LNCaP clone FGC (cell line): ENCODE results near the gene GAB3.
A peak's percentile ranks its signal among the peaks of the same experiment; 100 is the strongest.

Experiments
- DNase-seq: peaks from one replicate; pipeline ENCODE4 v3.0.0-alpha.2; 2011; ENCODE audit warnings: low read depth
- H3K4me3 ChIP-seq: 2 replicates; pipeline ENCODE4 v1.5.1; 2011; ENCODE audit warnings: mild to moderate bottlenecking, low read depth, low read length, control low read depth
- CTCF ChIP-seq: IDR thresholded peaks from 2 replicates; pipeline ENCODE4 v1.5.1; 2012; ENCODE audit warnings: mild to moderate bottlenecking; ENCODE audit not compliant: control insufficient read depth, insufficient read depth; ENCODE audit errors: extremely low read depth

Gene GAB3

DNA sequence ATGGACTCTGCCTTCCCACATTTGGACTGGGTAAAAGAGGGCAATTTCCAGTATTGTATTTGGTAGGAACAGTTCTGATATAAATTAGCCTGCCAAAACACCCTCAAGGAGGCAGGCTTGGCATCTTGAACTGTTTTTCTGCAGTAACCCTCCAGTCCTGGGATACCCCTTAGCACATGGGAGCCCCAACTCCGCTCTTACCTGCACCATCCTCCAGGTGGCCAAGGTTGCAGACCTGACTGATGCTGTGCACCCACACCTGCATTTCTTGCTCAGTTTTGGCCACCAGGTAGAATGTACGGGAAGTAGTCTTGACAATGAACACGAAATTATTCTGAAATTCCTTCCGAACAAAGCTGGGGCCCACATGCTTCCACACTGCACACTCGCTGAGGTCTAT lies 35.1 kb downstream of the GAB3 start:
- no peak for TF ChIP-seq CTCF
- no peak overlapping the region for H3K4me3 ChIP-seq
- DNase-seq: no peak

DNA sequence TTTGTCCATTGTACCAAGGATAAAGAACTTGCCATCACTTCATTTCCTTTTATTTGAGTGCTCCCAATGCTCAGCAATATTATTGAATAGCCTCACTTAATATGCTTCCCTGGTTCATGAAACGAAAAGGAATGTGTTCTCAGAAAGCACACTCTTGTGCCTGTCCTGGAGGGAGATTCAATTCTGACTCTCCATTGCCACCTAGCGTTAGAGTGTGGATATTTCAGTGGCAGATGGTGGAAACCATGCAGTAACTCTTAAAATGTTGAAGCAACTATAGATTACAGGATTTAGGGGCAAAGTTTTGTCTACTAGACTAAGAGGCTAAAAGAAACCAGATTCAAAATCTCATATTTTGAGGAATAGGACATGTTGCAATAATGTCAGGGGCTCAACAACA lies 36.0 kb downstream of the GAB3 start:
- peak; percentile 65 for TF ChIP-seq CTCF
- no peak for DNase-seq
- no peak overlapping the region for H3K4me3 ChIP-seq

DNA sequence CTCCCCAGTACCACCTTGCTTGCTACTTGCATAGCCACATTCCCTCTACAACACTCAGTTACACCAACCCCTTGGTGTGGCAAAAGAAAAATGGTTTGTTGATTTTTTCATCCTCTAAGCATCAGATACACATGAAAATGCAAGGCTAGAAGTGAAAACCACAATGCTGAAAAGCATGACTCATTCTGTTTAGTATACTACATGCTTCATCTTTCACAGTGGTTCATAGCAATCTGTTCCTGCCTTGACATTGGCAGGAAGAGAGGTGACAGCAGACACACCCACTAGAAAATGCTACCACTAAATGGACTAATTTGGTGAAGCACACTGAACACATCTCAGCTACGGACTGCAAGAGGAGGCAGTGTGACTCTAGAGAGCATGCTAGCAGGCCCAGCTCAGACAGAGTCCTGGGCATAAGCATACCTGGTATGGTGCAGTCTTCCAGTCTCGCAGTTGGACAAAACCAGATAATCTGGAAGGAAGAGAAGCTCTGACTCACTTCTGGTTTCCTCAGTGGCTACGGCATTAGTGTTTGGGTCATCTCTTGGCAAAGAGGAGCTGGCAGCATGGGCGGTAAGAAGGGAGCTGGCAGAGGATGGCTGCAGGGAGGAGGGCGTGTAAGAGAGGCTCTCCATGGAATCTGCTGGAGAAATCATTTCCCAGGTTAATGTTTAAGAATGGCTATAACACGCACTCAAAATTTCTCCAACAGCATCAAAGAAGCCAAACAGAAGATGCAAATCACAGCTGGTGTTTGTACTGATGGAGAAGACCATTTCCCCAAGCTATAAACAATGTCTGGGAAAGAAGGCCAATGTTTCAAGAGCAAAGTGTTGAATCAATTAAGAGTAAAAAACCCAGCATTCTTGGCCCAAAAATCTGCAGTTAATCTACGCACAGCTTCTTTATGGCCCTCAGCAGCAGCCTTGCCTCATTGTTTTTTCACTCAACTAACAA lies 37.8 kb downstream of the GAB3 start:
- DNase-seq: no peak
- H3K4me3 ChIP-seq: no peak overlapping the region
- no peak for TF ChIP-seq CTCF

DNA sequence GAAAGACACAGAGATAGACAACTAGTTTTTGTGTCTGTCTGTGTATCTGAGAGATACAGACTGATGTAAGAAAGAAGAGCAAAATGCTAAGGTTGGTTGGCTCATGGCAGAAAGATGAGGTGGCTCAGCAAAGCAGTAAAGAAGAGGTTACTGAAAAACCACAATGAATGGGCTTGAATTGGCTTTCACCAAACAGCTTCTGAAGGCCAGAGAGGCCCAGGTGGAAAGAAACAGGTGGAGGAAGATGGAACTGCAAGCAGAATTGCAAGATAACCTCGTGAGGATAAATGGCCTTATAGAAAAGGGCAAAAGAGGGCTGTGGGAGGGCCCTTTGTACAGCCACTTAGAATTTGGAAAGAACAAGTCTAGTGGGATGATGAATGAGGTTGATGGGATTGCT lies 39.6 kb downstream of the GAB3 start:
- no peak for DNase-seq
- no peak for TF ChIP-seq CTCF
- H3K4me3 ChIP-seq: no peak overlapping the region

GRCh38 chrX:154710309-154710708 lies 40.6 kb downstream of the GAB3 start:
- no peak for TF ChIP-seq CTCF
- H3K4me3 ChIP-seq: no peak overlapping the region
- no peak for DNase-seq

GRCh38 chrX:154698630-154699248 lies 52.1 kb downstream of the GAB3 start:
- DNase-seq: no peak
- no peak overlapping the region for H3K4me3 ChIP-seq
- no peak for TF ChIP-seq CTCF
